Tibial nerve (tissue), 4 donors: Measurements from ENCODE around the gene CASS4. TPM values are rescaled to one million over a fixed set of nuclear protein-coding genes. Genes with fewer than 3 reads are reported as not detected.
A peak's percentile ranks its signal among the peaks of the same experiment; 100 is the strongest.

Experiments used
- DNase-seq, 2 donors: peaks; one replicate each; pipeline ENCODE4 v3.0.0-alpha.2; 2019; ENCODE audit warnings: low spot score in 2 of 2
- H3K27ac ChIP-seq, 4 donors: fragments of 200-600 bp; sonication (generic) in 3 of 4; one replicate each; pipeline ENCODE4 v1.5.1; 2017 to 2019; ENCODE audit warnings: mild to moderate bottlenecking in 1 of 4
- H3K27me3 ChIP-seq, 2 donors: fragments of 200-600 bp; sonication (generic) in 1 of 2; one replicate each; pipeline versions ENCODE4 v1.5.1 to v1.6.0; 2017 to 2019
- H3K36me3 ChIP-seq, 3 donors: fragments of 200-600 bp; sonication (generic); one replicate each; pipeline ENCODE4 v1.5.1; 2018 to 2019
- H3K4me1 ChIP-seq, 4 donors: fragments of 200-600 bp; sonication (generic) in 3 of 4; one replicate each; pipeline ENCODE4 v1.5.1; 2017 to 2019
- H3K4me3 ChIP-seq, 4 donors: fragments of 200-600 bp; sonication (generic) in 3 of 4; one replicate each; pipeline ENCODE4 v1.5.1; 2017 to 2019; ENCODE audit warnings: mild to moderate bottlenecking in 1 of 4, moderate library complexity in 1 of 4
- H3K9me3 ChIP-seq, 4 donors: fragments of 200-600 bp; sonication (generic) in 3 of 4; one replicate each; pipeline ENCODE4 v1.5.1; 2017 to 2019
- CTCF ChIP-seq, 5 experiments: fragments of 200-600 bp in 3 of 5; fragments of 450-650 bp in 2 of 5; sonication (generic) in 3 of 5; IDR thresholded peaks; one replicate each; pipeline ENCODE4 v1.5.1; 2016 to 2019; ENCODE audit warnings: antibody characterized with exemption in 5 of 5, mild to moderate bottlenecking in 3 of 5, moderate library complexity in 2 of 5
- EP300 ChIP-seq, 2 donors: sonication (generic); formaldehyde crosslinking; IDR thresholded peaks; one replicate each; pipeline ENCODE4 v1.6.1; 2017; ENCODE audit warnings: antibody characterized with exemption in 2 of 2, mild to moderate bottlenecking in 1 of 2
- POLR2A ChIP-seq, 2 donors: fragments of 450-650 bp; IDR thresholded peaks; one replicate each; pipeline ENCODE4 v1.6.1; 2017; ENCODE audit warnings: antibody characterized with exemption in 2 of 2, mild to moderate bottlenecking in 2 of 2, moderate library complexity in 2 of 2
- WGBS, 2 donors: methylation state at CpG; one replicate each; pipeline ENCODE4 v1.1.5; 2018; 5-methylcytosine and 5-hydroxymethylcytosine counted together
- total RNA-seq, 4 donors: library from RNA; depleted of rRNA; stranded (reverse); fragments of >200 nt; gene quantifications; one replicate each; pipeline ENCODE4 v1.1.0, GENCODE V29; 2016

Gene CASS4
- total RNA-seq, 4 donors from 2014 or later: 2.0 to 7.5 (median 3.6) TPM

GRCh38 chr20:56391596-56392131, 20.4 kb upstream of the CASS4 start:
- WGBS, 2 donors: 1% methylated on average over 28 to 29 of the region's 29 CpGs
- no peak for TF ChIP-seq POLR2A (IDR thresholded peaks at IDR 0.05)
- TF ChIP-seq EP300 (IDR thresholded peaks at IDR 0.05): no peak
- TF ChIP-seq CTCF (IDR thresholded peaks at IDR 0.05): no peak
- peak overlapping the region; percentile 49 to 90 (median 81) for H3K27ac ChIP-seq

GRCh38 chr20:56392132-56392880, 19.8 kb upstream of the CASS4 start, which contains the start of the genes AURKA and CSTF1:
TSS of gene AURKA (minus strand) at chr20:56392215. CDS start at chr20:56388197, 4,018 bp downstream.
TSS of gene CSTF1 (plus strand) at chr20:56392645. CDS start at chr20:56395553, 2,908 bp downstream.
- WGBS, 2 donors: 0 to 1% methylated on average over 46 to 53 of the region's 53 CpGs
- H3K4me3 ChIP-seq: peak within 1 kb of the TSS; percentile 64 to 73 (median 68)
- H3K27ac ChIP-seq: peak within 1 kb of the TSS; percentile 49 to 90 (median 81)
- peak; percentile 97 for DNase-seq
- peaks cover 0 to 23% (median 15%) of the 10 kb centered on the region in 3 donors for H3K36me3 ChIP-seq
- H3K9me3 ChIP-seq: no peaks in the 10 kb centered on the region
- no peaks in the 10 kb centered on the region for H3K27me3 ChIP-seq
- peaks cover 0 to 31% (median 20%) of the 10 kb centered on the region in 4 donors for H3K4me1 ChIP-seq
- peak in 1 of 5 experiments; percentile 27 for TF ChIP-seq CTCF (IDR thresholded peaks at IDR 0.05)
- peak; percentile 97 for TF ChIP-seq EP300 (IDR thresholded peaks at IDR 0.05)
- peak in 1 of 2 donors; percentile 52 for TF ChIP-seq POLR2A (IDR thresholded peaks at IDR 0.05)

More at GRCh38 chr20:56391596-56392131, 20.4 kb upstream of the CASS4 start:
- H3K27me3 ChIP-seq: no peaks in the 10 kb centered on the region
- H3K4me3 ChIP-seq: peak overlapping the region; percentile 64 to 73 (median 68)
- H3K36me3 ChIP-seq: peaks cover 0 to 17% (median 10%) of the 10 kb centered on the region in 3 donors
- DNase-seq: peak in 1 of 2 donors; percentile 16
- H3K4me1 ChIP-seq: peaks cover 0 to 31% (median 20%) of the 10 kb centered on the region in 4 donors
- no peaks in the 10 kb centered on the region for H3K9me3 ChIP-seq

- TF ChIP-seq POLR2A (IDR thresholded peaks at IDR 0.05): no peak
- no peak for TF ChIP-seq CTCF (IDR thresholded peaks at IDR 0.05)
- TF ChIP-seq EP300 (IDR thresholded peaks at IDR 0.05): no peak
- Histone ChIP-seq H3K4me1 (peaks cover 0 to 31% (median 20%) of the 10 kb centered on the region in 4 donors), H3K27ac (peak overlapping the region; percentile 49 to 90 (median 81)), H3K4me3 (peak overlapping the region; percentile 64 to 73 (median 68)), H3K36me3 (peaks cover 0 to 30% (median 19%) of the 10 kb centered on the region in 3 donors), H3K9me3 (no peaks in the 10 kb centered on the region), H3K27me3 (no peaks in the 10 kb centered on the region)
- 1 to 3% methylated on average over 13 to 14 of the region's 18 CpGs for WGBS, 2 donors
- no peak for DNase-seq
Observed at GRCh38 chr20:56392881-56393482, 19.1 kb upstream of the CASS4 start.

DNA sequence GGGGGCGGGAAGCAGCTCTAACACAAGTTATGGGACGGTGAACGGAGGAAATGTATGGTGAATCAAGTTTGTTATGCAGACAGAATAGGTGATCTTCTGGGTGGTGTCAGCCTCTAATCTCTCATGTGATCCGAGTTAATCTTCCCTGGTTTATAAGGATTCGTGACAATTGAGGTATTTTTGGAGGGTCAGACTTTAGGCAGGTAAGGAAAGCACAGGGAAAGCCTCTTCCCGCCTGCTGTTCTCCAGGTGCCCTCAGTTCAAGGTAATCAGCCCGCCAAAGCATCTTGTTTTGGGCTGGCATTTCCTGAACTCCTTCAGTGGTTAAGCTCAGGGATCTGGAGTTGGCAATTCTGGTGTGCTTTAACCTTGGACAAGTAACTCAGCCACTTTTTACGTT, 18.4 kb upstream of the CASS4 start:
- no peak for TF ChIP-seq POLR2A (IDR thresholded peaks at IDR 0.05)
- no peak for TF ChIP-seq EP300 (IDR thresholded peaks at IDR 0.05)
- TF ChIP-seq CTCF (IDR thresholded peaks at IDR 0.05): no peak
- Histone ChIP-seq H3K27ac (peak overlapping the region in 1 of 4 donors; percentile 86), H3K9me3 (no peaks in the 10 kb centered on the region), H3K4me3 (peak overlapping the region in 2 of 4 donors; percentile 64 to 68), H3K4me1 (peaks cover 0 to 31% (median 20%) of the 10 kb centered on the region in 4 donors), H3K36me3 (peaks cover 0 to 36% (median 19%) of the 10 kb centered on the region in 3 donors), H3K27me3 (no peaks in the 10 kb centered on the region)
- DNase-seq: no peak
- WGBS, 2 donors: 67 to 70% methylated on average over 8 of the region's 8 CpGs
